ENCODE results near the gene PTGR3.

The PTGR3 gene

GRCh38 chr18:75214332-75214690, 5.4 kb upstream of the PTGR3 start:
- no peak for DNase-seq

DNA sequence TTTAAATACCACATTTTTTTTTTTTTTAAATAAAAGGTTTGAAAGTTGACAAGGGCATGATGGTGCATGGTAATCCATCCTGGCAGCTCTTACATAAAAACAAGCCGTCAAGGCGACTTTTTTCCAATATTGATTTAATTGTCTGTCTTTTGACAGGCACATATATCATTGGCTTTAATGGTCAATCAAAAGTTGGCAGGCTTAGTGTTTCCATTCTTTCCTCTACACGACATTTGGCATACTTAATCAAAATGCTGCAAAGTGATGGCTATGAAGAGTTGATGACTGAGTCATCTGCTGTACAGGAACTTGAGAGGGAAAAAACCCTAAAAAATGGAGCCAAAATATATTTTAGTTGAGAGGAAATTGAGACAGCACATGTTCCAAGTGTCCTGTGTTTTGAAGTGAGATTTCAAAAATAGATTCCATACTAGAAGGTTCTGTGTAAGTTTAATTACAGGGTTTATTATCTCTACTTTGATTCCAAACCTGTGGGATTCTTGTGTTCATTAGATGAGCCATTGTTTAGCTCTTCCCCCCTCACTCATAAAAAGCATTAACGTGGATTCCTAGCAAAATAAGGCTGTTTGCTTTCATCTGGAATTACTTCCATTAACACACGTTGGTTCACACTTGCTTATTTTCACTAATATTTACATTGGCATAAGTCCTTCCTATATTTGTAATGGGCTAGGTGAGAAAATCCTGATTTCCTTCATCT, 4.8 kb upstream of the PTGR3 start:
- no peak for DNase-seq

DNA sequence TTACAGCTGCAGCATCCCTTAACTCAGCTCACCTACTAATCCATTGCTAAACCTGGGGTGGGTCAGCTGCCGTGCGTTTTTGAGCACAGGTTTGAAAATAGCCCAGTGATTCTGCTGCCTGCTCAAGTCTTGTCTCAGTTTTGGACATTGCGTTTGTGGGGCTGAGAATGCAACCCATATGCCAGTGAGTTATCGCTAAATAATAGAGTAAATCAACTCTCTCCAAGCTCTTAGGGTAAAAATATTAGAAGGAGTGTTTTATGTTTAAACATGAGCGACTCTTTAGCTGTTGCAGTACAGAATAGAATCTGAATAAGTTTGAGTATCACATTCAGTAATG, 3.8 kb upstream of the PTGR3 start:
- DNase-seq = no peak

DNA sequence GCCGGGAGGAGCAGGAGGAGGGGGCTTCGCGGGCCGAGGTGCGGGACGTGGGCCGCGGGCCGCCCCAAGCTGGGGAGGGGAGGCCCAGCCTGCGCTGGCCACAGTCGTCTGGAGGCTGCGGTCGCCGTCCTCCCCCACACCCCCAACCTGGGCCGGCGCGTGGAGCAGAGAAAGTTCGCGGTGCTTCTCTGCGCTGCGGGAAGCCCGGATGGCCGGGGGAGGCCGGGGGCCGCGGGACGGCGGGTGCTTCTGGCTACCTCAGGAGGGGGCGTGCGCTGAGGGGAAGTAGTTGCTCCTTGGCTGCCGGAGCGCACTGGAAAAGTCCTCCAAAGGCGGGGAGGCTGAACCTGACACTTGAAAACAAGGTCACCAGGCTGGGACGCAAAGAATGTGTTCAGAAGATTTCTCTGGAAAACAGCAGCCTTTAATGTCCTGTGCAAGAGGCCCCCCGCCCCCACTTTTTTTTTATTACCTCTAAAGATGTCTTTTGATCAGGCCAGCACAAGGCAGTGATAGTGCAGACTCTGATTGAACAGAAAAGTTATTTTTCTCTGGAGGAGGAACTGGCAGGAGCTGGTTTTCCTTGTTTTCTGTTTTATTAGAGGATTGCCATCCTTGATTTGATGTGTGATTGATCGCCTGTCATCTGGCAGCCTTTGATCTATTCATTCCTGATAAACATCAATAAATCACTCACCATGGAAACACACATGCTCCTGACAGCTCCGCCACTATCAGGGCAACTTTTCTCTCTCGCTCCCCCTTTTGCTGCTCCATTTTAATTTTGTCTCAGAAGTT, 3.2 kb upstream of the PTGR3 start:
- peak in 1 of 2 donors; percentile 23 for DNase-seq

DNA sequence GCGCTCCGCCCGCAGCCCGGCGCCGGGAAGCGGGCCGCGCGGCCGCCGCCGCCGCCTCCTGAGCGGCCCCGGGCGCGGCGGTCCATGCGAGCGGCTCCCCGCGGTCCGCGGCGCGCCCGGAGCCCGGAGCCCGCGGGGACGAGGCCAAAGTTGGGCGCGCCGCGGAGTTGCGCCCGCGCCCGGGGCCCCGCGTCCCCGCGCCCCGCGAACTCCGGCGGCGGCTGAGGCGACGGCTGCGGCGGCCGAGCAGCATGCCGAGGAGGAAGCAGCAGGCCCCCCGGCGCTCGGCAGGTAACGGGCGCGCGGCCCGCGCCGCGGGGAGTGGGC, 2.6 kb upstream of the PTGR3 start:
- DNase-seq = no peak

DNA sequence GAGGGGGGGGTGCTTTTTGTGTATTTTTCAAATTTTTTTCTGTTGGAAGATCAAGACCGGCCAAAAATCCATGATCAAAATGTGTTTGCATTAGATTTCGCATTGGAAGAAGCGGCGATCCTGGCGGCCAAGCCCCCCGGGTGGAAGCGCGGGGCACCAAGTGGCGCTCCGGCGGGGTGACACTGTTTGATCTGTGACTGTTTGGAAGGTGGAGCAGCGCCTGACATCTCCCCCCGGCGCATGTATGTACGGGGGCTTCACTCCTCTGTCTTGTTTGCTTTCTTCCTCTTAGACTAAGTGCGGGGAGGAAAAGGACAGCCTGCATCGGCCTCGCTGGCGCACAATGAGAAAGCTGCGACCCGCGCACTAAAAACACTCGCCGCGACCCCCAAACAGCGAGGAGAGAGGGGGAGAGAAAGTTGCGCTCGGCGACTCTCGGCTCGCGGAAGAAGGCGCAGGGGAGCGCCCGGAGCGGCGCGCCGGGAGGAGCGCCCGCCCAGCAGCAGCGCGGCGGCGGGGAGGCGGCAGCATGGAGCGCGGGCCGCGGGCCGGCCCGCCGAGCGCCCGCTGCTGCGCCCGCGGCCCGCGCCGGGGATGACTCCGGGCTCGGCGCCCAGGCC, 2.2 kb upstream of the PTGR3 start:
- peak in 1 of 2 donors; percentile 9 for DNase-seq

GRCh38 chr18:75210274-75211001, 1.5 kb upstream of the PTGR3 start, which contains the start of gene TSHZ1:
Gene TSHZ1 (plus strand): TSS chr18:75210797. CDS start chr18:75211877, 1,080 bp downstream.
- DNase-seq = peak in 1 of 2 donors; percentile 40

DNA sequence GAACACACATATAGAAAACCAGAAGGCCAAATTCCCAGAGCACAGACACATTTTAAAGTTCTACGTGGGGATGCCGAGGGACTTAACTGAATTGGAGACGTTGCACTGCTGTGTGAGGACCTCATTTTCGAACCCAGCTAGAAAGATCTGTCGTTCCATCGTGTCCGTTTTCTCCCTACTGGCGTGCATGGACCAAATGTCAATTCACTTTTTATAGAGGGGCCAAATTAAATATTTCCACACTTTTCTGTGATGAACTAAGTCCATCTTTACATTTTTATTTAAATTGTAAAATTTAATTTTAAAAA, 966 bp upstream of the PTGR3 start:
- DNase-seq = no peak

DNA sequence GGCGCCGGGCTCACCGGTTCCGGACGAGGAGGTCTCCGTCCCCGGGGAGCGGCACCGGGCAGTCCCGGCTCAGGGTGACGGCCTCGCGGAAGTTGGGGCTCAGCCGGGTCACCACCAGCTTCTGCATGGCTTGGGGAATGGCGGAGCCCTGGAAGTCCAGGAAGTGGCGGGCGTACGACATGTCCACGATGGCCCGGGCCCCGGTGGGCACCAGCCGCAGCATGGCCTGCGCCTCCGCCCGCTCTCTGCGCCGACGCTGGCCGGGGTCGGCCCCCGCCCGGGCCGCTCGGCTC, 157 bp downstream of the PTGR3 start:
- peak in 1 of 2 donors; percentile 24 for DNase-seq

- DNase-seq = peak in 1 of 2 donors; percentile 26
Measured at GRCh38 chr18:75208155-75208835, 644 bp downstream of the PTGR3 start.

DNA sequence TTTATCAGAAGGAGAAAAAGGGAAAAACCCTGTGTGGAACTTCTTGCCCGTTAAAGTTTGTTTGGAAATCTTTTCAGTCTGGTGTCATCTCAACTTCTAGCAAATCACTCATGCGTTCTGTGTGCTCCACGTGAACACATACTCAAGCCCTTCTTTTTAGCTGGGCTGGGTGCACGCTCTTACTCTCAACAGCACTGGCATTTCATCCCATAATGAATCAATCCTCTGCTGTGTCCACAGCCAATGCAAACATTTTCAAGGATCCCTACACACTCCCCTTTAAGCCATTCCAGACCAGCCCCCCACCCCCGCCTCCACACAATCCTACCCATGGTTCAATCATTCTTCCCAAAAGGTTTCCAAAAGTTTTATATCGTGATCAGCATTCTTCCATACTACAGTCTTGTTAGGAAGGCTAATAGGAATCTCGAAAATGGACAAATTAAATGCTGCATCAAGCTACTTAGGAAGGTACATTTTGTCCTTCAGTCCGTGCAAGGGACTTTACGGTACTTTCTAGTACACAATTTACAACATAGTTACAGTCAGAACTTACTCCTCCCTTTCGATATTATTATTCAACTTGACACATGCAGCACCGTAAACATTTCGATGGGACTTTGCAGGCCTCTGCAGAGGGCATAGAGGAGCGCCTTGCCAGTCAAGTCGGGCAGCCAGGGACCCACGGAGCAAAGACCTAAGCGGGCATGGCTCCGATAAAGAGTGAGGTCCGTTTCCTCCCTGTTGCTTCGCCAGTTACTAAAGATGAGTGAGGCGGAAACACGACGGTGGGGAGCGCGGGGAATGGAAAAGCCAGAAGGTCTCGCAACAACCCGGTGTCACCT, 1.4 kb downstream of the PTGR3 start:
- DNase-seq = peak in 1 of 2 donors; percentile 21

GRCh38 chr18:75206452-75207309, 2.3 kb downstream of the PTGR3 start:
- no peak for DNase-seq

DNA sequence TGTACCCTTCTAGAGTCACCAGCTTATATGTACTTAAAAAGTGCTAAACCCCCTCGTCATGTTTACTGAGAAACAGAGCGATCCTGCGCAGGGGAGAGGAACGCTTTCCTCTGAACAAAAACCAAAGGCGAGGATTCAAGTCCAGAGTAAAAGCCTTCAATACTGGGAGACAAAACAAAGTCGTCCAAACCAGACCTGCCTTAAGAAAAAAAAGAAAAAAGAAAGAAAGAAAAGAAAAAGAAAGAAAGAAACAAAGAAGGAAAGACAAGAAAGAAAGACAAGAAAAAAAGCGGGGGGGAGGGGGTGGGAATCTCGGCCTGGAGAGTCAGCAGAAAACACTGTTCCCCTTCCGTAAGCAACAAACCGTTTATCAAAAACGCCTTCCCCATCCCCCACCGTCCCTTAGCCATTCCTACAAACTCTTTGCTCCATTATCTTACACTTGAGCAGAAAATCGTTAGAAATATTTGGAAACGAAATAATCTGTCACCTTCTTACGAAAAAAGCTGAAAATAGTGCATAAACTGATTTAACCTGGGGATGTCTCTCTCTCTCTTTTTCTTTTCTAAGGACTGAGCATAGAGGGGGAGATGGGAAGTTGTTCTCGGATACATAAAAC, 3.3 kb downstream of the PTGR3 start:
- no peak for DNase-seq

DNA sequence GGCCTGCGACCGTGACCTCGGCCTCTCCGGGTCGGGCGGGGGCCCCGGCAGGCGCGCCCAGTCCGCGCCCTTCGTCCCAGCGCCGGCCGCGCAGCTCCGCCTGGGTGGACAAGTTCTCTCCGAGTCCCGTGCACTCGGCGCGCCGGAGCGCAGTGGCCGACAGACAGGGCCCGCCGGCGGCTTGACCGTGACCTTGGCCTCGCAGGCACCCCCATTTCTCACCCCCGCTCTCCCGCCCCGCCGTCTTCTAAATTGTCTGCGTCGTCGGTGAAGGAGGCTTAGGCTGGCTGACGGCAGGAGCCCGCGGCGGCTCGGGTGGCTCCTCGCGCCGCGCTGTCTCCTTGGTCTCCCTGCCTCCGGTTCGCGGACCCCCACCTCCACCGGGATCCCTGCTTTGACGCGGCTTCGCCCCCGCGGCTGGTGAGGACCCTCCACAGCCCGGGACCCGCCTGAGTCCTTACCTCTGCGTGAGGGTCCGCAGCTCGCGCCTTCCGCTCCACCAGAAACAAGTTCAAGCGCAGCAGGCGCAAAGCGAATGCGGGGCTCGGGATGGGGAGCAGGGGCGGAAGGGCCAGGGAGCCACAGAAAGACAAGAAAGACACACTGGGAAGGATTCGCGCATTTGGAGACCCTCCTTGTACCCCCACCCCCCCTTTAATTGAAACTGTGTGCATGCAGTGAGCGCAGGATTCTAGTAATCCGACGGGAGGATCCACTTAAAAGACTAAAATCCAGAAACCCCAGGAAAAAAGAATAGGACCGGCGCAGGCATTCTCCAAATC, 4.0 kb downstream of the PTGR3 start:
- no peak for DNase-seq

- DNase-seq = no peak
Measured at GRCh38 chr18:75204269-75204731, 4.6 kb downstream of the PTGR3 start.

- no peak for DNase-seq
Measured at GRCh38 chr18:75203416-75204268, 5.3 kb downstream of the PTGR3 start.

GRCh38 chr18:75202696-75203365, 6.1 kb downstream of the PTGR3 start:
- no peak for DNase-seq
